Globus pallidus (tissue), 1 donor: ENCODE results near the gene FAM107B.

Source experiments
- DNase-seq: peaks from one replicate; pipeline ENCODE4 v3.0.0-alpha.2; 2015; ENCODE audit warnings: low spot score

The FAM107B gene

GRCh38 chr10:14578060-14578952, 196.4 kb downstream of the FAM107B start:
- no peak for DNase-seq

- no peak for DNase-seq
Measured at GRCh38 chr10:14574885-14575284, 199.8 kb downstream of the FAM107B start.

GRCh38 chr10:14574291-14574690, 200.4 kb downstream of the FAM107B start:
- peak; percentile 73 for DNase-seq

GRCh38 chr10:14573666-14574261, 200.9 kb downstream of the FAM107B start:
- no peak for DNase-seq

GRCh38 chr10:14572811-14573210, 201.9 kb downstream of the FAM107B start:
- no peak for DNase-seq

GRCh38 chr10:14571866-14572507, 202.7 kb downstream of the FAM107B start:
- DNase-seq, result peak; percentile 98

GRCh38 chr10:14570800-14571199, 203.9 kb downstream of the FAM107B start:
- DNase-seq, result peak; percentile 76

GRCh38 chr10:14569274-14570060, 205.2 kb downstream of the FAM107B start:
- DNase-seq, result no peak

- DNase-seq, result no peak
Measured at GRCh38 chr10:14567421-14567820, 207.3 kb downstream of the FAM107B start.

GRCh38 chr10:14566498-14566897, 208.2 kb downstream of the FAM107B start:
- no peak for DNase-seq

GRCh38 chr10:14565199-14565598, 209.5 kb downstream of the FAM107B start:
- no peak for DNase-seq

GRCh38 chr10:14564268-14564744, 210.4 kb downstream of the FAM107B start:
- DNase-seq, result no peak

- DNase-seq, result no peak
Measured at GRCh38 chr10:14563359-14563940, 211.2 kb downstream of the FAM107B start.

GRCh38 chr10:14563076-14563336, 211.7 kb downstream of the FAM107B start:
- no peak for DNase-seq

- DNase-seq, result no peak
Measured at GRCh38 chr10:14562218-14563075, 212.2 kb downstream of the FAM107B start.

GRCh38 chr10:14560791-14561765, 213.6 kb downstream of the FAM107B start:
- DNase-seq, result peak; percentile 81

GRCh38 chr10:14560274-14560673, 214.4 kb downstream of the FAM107B start:
- no peak for DNase-seq

GRCh38 chr10:14558025-14558424, 216.7 kb downstream of the FAM107B start:
- DNase-seq, result no peak

- DNase-seq, result no peak
Measured at GRCh38 chr10:14557567-14557966, 217.1 kb downstream of the FAM107B start.
